ENCODE measurements around the gene NQO2. TPM values are rescaled to one million over a fixed set of nuclear protein-coding genes. Genes with fewer than 3 reads are reported as not detected.

NQO2 gene
- total and polyA plus RNA-seq, 2 of the 13 experiments (the other 11 are each of a cell fraction or from before 2014, with no cell fraction given): 32.2 to 56.5 TPM

DNA sequence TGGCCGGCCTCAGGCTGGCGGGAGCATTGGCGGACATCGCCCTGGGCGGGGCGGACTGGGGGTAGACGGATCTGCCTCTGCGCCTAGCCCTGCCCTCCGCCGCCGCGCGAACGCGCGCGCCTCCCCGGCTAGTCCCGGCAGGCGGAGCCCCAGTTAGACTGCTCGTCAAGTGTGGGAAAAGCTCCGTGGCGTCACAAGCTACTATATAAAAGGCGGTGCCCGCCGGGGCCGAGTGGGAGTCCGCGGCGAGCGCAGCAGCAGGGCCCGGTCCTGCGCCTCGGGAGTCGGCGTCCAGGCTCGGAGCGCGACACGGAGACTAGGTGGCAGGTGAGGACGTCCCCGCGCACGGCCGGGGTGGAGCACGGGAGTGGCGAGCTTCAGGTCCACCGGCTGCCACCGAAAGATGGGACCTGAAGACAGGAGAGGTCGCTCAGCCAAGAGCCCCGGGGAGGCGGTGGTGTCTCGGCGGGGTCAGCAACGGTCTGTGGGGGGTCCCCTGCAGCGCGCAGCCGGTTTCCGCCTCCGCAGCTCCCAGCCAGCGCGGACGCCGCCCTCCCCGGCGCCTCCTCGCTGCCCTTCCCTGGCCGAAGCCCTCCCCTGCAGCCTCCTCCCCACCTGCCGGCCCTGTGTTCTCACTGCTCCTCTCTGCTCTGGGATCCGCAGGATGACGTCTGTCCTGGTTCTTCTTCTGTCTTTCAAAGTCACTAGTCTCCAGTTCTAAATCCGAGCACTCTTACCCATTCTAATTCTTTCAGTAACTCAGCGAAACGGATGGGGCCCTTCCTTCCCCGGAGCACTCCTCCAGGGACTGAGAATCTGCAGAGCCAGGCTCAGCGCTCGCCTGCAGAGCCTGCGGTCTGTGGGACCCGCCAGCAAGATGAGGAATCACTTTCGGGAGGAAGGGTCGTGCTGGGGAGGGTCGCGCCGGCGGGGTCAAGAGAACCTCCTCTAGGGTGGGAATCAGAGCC, 64.3 kb downstream of the NQO2 start (continued):
- 0 out of 2 replicates have a peak, but pooled peaks have one; percentile 32 for TF ChIP-seq ZFYVE20 (CRISPR knock-in tag; IDR thresholded peaks at IDR 0.05; ENCODE audit: borderline replicate concordance, low read depth)
- TF ChIP-seq KAT8 (CRISPR knock-in tag; IDR thresholded peaks at IDR 0.05): peak; percentile 80
- 0 out of 4 replicates have a peak, but pooled peaks of 1 of the 2 experiments have one; percentile 54 for TF ChIP-seq KLF16 (CRISPR knock-in tag; IDR thresholded peaks at IDR 0.05)
- TF ChIP-seq, protein P1, sequence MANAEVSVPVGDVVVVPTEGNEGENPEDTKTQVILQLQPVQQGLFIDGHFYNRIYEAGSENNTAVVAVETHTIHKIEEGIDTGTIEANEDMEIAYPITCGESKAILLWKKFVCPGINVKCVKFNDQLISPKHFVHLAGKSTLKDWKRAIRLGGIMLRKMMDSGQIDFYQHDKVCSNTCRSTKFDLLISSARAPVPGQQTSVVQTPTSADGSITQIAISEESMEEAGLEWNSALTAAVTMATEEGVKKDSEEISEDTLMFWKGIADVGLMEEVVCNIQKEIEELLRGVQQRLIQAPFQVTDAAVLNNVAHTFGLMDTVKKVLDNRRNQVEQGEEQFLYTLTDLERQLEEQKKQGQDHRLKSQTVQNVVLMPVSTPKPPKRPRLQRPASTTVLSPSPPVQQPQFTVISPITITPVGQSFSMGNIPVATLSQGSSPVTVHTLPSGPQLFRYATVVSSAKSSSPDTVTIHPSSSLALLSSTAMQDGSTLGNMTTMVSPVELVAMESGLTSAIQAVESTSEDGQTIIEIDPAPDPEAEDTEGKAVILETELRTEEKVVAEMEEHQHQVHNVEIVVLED (CRISPR knock-in tag; IDR thresholded peaks at IDR 0.05; ENCODE audit: borderline replicate concordance): peak; percentile 70; the same call in 1 of the 2 replicates
- TF ChIP-seq ZNF550 (CRISPR knock-in tag; IDR thresholded peaks at IDR 0.05; ENCODE audit: borderline replicate concordance): 0 out of 2 replicates have a peak, but pooled peaks have one; percentile 48
- peak; percentile 85; the same call in 1 of the 2 replicates for TF ChIP-seq KAT7 (CRISPR knock-in tag; IDR thresholded peaks at IDR 0.05; ENCODE audit: borderline replicate concordance)
- TF ChIP-seq, protein P2, sequence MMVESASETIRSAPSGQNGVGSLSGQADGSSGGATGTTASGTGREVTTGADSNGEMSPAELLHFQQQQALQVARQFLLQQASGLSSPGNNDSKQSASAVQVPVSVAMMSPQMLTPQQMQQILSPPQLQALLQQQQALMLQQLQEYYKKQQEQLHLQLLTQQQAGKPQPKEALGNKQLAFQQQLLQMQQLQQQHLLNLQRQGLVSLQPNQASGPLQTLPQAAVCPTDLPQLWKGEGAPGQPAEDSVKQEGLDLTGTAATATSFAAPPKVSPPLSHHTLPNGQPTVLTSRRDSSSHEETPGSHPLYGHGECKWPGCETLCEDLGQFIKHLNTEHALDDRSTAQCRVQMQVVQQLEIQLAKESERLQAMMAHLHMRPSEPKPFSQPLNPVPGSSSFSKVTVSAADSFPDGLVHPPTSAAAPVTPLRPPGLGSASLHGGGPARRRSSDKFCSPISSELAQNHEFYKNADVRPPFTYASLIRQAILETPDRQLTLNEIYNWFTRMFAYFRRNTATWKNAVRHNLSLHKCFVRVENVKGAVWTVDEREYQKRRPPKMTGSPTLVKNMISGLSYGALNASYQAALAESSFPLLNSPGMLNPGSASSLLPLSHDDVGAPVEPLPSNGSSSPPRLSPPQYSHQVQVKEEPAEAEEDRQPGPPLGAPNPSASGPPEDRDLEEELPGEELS (CRISPR knock-in tag; IDR thresholded peaks at IDR 0.05): 0 out of 2 replicates have a peak, but pooled peaks have one; percentile 49
- TF ChIP-seq PCBP1 (IDR thresholded peaks at IDR 0.05; ENCODE audit: borderline replicate concordance, low read depth, low read length): no peak
- TF ChIP-seq ZNF713 (CRISPR knock-in tag; IDR thresholded peaks at IDR 0.05): 0 out of 2 replicates have a peak, but pooled peaks have one; percentile 75
- TF ChIP-seq ZNF251 (CRISPR knock-in tag; IDR thresholded peaks at IDR 0.05): no peak
- peak; percentile 43; the same call in 1 of the 2 replicates for TF ChIP-seq MED13 (CRISPR knock-in tag; IDR thresholded peaks at IDR 0.05)
- 0 out of 2 replicates have a peak, but pooled peaks have one; percentile 37 for TF ChIP-seq SSRP1 (CRISPR knock-in tag; IDR thresholded peaks at IDR 0.05)
- peak; percentile 82 for TF ChIP-seq NAIF1 (CRISPR knock-in tag; IDR thresholded peaks at IDR 0.05; ENCODE audit: borderline replicate concordance)
- TF ChIP-seq, protein P3, sequence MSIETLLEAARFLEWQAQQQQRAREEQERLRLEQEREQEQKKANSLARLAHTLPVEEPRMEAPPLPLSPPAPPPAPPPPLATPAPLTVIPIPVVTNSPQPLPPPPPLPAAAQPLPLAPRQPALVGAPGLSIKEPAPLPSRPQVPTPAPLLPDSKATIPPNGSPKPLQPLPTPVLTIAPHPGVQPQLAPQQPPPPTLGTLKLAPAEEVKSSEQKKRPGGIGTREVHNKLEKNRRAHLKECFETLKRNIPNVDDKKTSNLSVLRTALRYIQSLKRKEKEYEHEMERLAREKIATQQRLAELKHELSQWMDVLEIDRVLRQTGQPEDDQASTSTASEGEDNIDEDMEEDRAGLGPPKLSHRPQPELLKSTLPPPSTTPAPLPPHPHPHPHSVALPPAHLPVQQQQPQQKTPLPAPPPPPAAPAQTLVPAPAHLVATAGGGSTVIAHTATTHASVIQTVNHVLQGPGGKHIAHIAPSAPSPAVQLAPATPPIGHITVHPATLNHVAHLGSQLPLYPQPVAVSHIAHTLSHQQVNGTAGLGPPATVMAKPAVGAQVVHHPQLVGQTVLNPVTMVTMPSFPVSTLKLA (IDR thresholded peaks at IDR 0.05): no peak
- TF ChIP-seq, protein P4, sequence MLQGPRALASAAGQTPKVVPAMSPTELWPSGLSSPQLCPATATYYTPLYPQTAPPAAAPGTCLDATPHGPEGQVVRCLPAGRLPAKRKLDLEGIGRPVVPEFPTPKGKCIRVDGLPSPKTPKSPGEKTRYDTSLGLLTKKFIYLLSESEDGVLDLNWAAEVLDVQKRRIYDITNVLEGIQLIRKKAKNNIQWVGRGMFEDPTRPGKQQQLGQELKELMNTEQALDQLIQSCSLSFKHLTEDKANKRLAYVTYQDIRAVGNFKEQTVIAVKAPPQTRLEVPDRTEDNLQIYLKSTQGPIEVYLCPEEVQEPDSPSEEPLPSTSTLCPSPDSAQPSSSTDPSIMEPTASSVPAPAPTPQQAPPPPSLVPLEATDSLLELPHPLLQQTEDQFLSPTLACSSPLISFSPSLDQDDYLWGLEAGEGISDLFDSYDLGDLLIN (CRISPR knock-in tag; IDR thresholded peaks at IDR 0.05; ENCODE audit: borderline replicate concordance): 0 out of 2 replicates have a peak, but pooled peaks have one; percentile 26
- no peak for TF ChIP-seq RARA (CRISPR knock-in tag; IDR thresholded peaks at IDR 0.05)
- TF ChIP-seq, protein P5, sequence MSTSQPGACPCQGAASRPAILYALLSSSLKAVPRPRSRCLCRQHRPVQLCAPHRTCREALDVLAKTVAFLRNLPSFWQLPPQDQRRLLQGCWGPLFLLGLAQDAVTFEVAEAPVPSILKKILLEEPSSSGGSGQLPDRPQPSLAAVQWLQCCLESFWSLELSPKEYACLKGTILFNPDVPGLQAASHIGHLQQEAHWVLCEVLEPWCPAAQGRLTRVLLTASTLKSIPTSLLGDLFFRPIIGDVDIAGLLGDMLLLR (CRISPR knock-in tag; IDR thresholded peaks at IDR 0.05): peak; percentile 81
